Measurements from ENCODE around the gene KCNG4.

KCNG4 gene

DNA sequence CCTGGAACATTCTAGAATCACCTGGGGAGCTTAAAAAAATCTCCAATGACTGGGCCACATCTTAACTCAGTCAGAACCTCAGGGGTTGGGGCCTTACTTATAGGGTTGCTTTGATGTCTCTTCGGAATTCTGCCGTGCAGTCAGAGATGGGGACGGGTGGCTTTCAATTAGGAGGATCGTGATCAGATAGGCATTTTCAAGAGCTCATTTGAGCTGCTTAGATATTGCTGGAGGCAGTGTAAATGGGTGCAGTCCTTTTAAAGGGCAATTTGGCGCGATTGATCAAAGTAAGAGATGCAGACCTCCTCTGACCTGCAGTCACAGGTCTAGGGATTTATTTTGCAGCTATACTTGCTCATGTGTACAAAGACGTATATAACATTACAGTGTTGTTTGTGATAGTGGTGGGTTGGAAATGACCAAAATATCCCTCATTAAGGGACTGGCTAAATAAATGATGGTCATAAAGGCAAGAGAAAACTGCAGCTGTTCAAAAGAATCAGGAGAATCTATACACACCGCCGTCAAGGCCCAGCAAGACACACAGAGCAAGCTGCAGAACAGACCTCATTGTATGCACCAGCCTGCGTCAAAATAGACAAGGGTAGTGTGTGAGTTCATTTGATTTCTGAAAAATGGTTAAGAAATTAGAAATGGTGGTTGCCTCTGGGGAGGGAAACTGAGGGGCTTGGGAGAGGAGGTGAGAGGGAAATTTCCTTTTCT lies 6.3 kb upstream of the KCNG4 start:
- DNase-seq (ENCODE audit: low read depth), result no peak
- TF ChIP-seq, protein P1, sequence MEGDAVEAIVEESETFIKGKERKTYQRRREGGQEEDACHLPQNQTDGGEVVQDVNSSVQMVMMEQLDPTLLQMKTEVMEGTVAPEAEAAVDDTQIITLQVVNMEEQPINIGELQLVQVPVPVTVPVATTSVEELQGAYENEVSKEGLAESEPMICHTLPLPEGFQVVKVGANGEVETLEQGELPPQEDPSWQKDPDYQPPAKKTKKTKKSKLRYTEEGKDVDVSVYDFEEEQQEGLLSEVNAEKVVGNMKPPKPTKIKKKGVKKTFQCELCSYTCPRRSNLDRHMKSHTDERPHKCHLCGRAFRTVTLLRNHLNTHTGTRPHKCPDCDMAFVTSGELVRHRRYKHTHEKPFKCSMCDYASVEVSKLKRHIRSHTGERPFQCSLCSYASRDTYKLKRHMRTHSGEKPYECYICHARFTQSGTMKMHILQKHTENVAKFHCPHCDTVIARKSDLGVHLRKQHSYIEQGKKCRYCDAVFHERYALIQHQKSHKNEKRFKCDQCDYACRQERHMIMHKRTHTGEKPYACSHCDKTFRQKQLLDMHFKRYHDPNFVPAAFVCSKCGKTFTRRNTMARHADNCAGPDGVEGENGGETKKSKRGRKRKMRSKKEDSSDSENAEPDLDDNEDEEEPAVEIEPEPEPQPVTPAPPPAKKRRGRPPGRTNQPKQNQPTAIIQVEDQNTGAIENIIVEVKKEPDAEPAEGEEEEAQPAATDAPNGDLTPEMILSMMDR (IDR thresholded peaks at IDR 0.05; ENCODE audit: low read length, missing control alignments), result no peak
- no peak overlapping the region for H3K4me3 ChIP-seq (replicated peaks; ENCODE audit: low read depth, low read length)

DNA sequence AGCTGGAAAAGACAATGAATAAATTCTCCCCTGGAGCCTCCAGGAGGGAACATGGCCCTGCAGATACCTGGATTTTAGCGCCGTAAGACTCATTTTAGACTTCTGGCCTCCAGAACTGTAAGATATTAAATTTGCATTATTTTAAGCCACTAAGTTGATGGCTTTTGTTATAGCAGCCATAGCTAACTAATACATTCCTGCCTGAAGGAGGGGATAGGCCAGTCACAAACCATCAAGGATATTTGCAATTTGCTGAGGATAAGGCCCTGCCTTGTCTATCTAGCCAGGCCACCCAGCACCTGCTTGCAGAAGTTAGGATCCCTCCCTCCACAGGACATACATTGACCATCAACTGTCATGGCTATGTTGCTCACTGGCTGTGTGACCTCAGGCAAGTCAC lies 4.9 kb upstream of the KCNG4 start:
- no peak for DNase-seq (ENCODE audit: low read depth)
- TF ChIP-seq, protein P1 (IDR thresholded peaks at IDR 0.05; ENCODE audit: low read length, missing control alignments), result no peak
- H3K4me3 ChIP-seq (replicated peaks; ENCODE audit: low read depth, low read length), result no peak overlapping the region

GRCh38 chr16:84243732-84244131 lies 3.9 kb upstream of the KCNG4 start:
- no peak for DNase-seq (ENCODE audit: low read depth)
- TF ChIP-seq, protein P1 (IDR thresholded peaks at IDR 0.05; ENCODE audit: low read length, missing control alignments), result no peak
- no peak overlapping the region for H3K4me3 ChIP-seq (replicated peaks; ENCODE audit: low read depth, low read length)

- no peak overlapping the region for H3K4me3 ChIP-seq (replicated peaks; ENCODE audit: low read depth, low read length)
- no peak for DNase-seq (ENCODE audit: low read depth)
- TF ChIP-seq, protein P1 (IDR thresholded peaks at IDR 0.05; ENCODE audit: low read length, missing control alignments), result no peak
Observed at GRCh38 chr16:84242839-84243238, 3.0 kb upstream of the KCNG4 start.

DNA sequence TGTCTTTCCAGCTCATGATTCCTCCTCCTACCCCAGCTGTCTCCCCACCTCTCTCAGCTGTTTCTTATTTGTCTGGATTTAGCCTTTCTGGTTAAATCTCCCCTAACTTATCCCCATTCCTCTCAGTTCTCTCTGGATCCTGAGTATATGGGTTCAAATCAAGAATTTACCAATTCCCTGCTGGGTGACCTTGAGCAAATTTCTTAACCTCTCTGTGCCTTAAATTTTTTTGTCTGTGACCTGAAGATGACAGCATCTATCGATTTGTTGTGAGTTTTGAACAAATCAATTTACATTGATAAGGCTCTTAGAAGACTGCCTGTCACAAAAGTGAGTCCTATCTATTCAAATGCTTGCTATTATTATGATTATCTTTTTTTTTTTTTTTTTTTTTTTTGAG lies 2.0 kb upstream of the KCNG4 start:
- TF ChIP-seq, protein P1 (IDR thresholded peaks at IDR 0.05; ENCODE audit: low read length, missing control alignments), result no peak
- no peak for DNase-seq (ENCODE audit: low read depth)
- H3K4me3 ChIP-seq (replicated peaks; ENCODE audit: low read depth, low read length), result no peak overlapping the region

DNA sequence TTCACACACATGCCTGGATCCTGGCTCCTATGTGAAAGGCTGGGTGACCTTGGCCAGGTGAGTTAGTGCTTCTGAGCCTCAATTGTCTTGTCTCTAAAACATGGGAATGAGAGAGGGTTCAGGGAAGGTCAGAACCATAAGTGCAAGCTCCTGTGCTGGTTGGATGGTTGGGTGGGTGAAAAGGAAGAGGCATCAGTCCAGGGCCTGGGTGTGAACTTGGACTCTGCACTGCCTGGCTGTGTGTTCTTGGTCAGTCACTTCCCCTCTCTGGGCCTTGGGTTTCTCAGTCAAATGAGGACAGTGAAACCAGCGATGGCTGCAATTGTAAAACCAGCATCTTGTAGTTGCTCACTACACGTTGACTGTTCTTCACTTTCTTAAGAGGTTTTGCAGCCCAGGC lies 643 bp upstream of the KCNG4 start:
- TF ChIP-seq, protein P1 (IDR thresholded peaks at IDR 0.05; ENCODE audit: low read length, missing control alignments), result no peak
- no peak for DNase-seq (ENCODE audit: low read depth)
- no peak overlapping the region for H3K4me3 ChIP-seq (replicated peaks; ENCODE audit: low read depth, low read length)
